Measurements from ENCODE around the gene CCL4.

Gene CCL4

GRCh38 chr17:36144014-36144413 is 40.4 kb downstream of the CCL4 start:
- DNase-seq (ENCODE audit: low spot score) = no peak

- no peak for DNase-seq (ENCODE audit: low spot score)
These were observed 41.5 kb downstream of the CCL4 start for GRCh38 chr17:36144981-36145729.

- DNase-seq (ENCODE audit: low spot score) = no peak
These were observed 44.0 kb downstream of the CCL4 start for GRCh38 chr17:36147601-36148000.

GRCh38 chr17:36148559-36149295 is 45.1 kb downstream of the CCL4 start:
- DNase-seq (ENCODE audit: low spot score) = peak; percentile 81

- peak; percentile 51 for DNase-seq (ENCODE audit: low spot score)
These were observed 45.7 kb downstream of the CCL4 start for GRCh38 chr17:36149296-36149820.

GRCh38 chr17:36151891-36152638 is 48.4 kb downstream of the CCL4 start:
- DNase-seq (ENCODE audit: low spot score) = no peak

GRCh38 chr17:36152639-36153120 is 49.1 kb downstream of the CCL4 start:
- DNase-seq (ENCODE audit: low spot score) = no peak

- DNase-seq (ENCODE audit: low spot score) = no peak
These were observed 50.4 kb downstream of the CCL4 start for GRCh38 chr17:36153895-36154610.
